Naive B cell (primary cell): ENCODE results near the gene EGFLAM. TPM values are rescaled to one million over a fixed set of nuclear protein-coding genes. Genes with fewer than 3 reads are reported as not detected.
A peak's percentile ranks its signal among the peaks of the same experiment; 100 is the strongest.

Source experiments
- ATAC-seq, 2 donors: fragments of 150-1000 bp; cut with Tn5 transposase; 2 replicates each; pipeline ENCODE4 v1.10.0; 2021; ENCODE audit warnings: low read depth in 2 of 2, mild to moderate bottlenecking in 2 of 2, moderate library complexity in 2 of 2
- DNase-seq: peaks from one replicate; pipeline ENCODE4 v3.0.0; 2022
- H3K27ac Mint-ChIP-seq, 6 donors: one replicate each; pipeline ENCODE4 v1.8.0; 2020 to 2022; ENCODE audit warnings: mild to moderate bottlenecking in 6 of 6, mixed read lengths in 6 of 6, moderate library complexity in 5 of 6, inconsistent platforms in 2 of 6
- H3K27me3 Mint-ChIP-seq, 3 donors: one replicate each; pipeline ENCODE4 v1.8.0; 2021 to 2022; ENCODE audit warnings: mixed read lengths in 3 of 3, mild to moderate bottlenecking in 1 of 3
- H3K36me3 Mint-ChIP-seq, 2 donors: one replicate each; pipeline ENCODE4 v1.8.0; 2020 to 2022; ENCODE audit warnings: mixed read lengths in 2 of 2, inconsistent platforms in 1 of 2, mild to moderate bottlenecking in 1 of 2
- H3K4me1 Mint-ChIP-seq, 3 donors: one replicate each; pipeline ENCODE4 v1.8.0; 2020 to 2022; ENCODE audit warnings: mixed read lengths in 3 of 3, inconsistent platforms in 1 of 3, mild to moderate bottlenecking in 1 of 3, moderate library complexity in 1 of 3
- H3K4me3 Mint-ChIP-seq, 8 donors: one replicate each; pipeline ENCODE4 v1.8.0; 2020 to 2022; ENCODE audit warnings: mild to moderate bottlenecking in 8 of 8, mixed read lengths in 8 of 8, moderate library complexity in 8 of 8, inconsistent platforms in 2 of 8
- H3K9me3 Mint-ChIP-seq, 7 donors: one replicate each; pipeline ENCODE4 v1.8.0; 2020 to 2022; ENCODE audit warnings: mixed read lengths in 7 of 7, mild to moderate bottlenecking in 5 of 7, inconsistent platforms in 2 of 7, moderate library complexity in 1 of 7
- polyA plus RNA-seq, 6 donors: library from polyadenylated mRNA; unstranded; fragments of 300-500 nt; fragmentation: Illumina TruSeq; gene quantifications; one replicate each; pipeline ENCODE4 v1.2.3, GENCODE V29; 2021; ENCODE audit warnings: low read depth in 6 of 6

EGFLAM gene
- polyA plus RNA-seq, 6 donors from 2014 or later, result not detected

GRCh38 chr5:38376404-38376803 is 118.0 kb downstream of the EGFLAM start:
- peaks cover 31 to 48% (median 32%) of the 10 kb centered on the region in 3 donors for H3K27me3 Mint-ChIP-seq
- no peak overlapping the region for H3K27ac Mint-ChIP-seq
- H3K4me3 Mint-ChIP-seq, result no peak overlapping the region
- H3K36me3 Mint-ChIP-seq, result no peaks in the 10 kb centered on the region
- peaks cover 0 to 4% (median 0%) of the 10 kb centered on the region in 7 donors for H3K9me3 Mint-ChIP-seq
- H3K4me1 Mint-ChIP-seq, result no peaks in the 10 kb centered on the region
- no peak for ATAC-seq
- DNase-seq, result no peak

- H3K36me3 Mint-ChIP-seq, result no peaks in the 10 kb centered on the region
- H3K27me3 Mint-ChIP-seq, result peaks cover 33 to 59% (median 35%) of the 10 kb centered on the region in 3 donors
- peaks cover 0 to 4% (median 0%) of the 10 kb centered on the region in 7 donors for H3K9me3 Mint-ChIP-seq
- H3K27ac Mint-ChIP-seq, result no peak overlapping the region
- H3K4me1 Mint-ChIP-seq, result no peaks in the 10 kb centered on the region
- DNase-seq (no peak), ATAC-seq (no peak)
- no peak overlapping the region for H3K4me3 Mint-ChIP-seq
Observed at GRCh38 chr5:38378579-38378978, 120.2 kb downstream of the EGFLAM start.

GRCh38 chr5:38379350-38379937 is 121.1 kb downstream of the EGFLAM start:
- Mint-ChIP-seq H3K4me1 (no peaks in the 10 kb centered on the region), H3K9me3 (peaks cover 0 to 4% (median 0%) of the 10 kb centered on the region in 7 donors), H3K27ac (no peak overlapping the region), H3K4me3 (no peak overlapping the region), H3K36me3 (no peaks in the 10 kb centered on the region), H3K27me3 (peaks cover 35 to 59% (median 38%) of the 10 kb centered on the region in 3 donors)
- no peak for DNase-seq
- no peak for ATAC-seq

- peaks cover 35 to 50% (median 38%) of the 10 kb centered on the region in 3 donors for H3K27me3 Mint-ChIP-seq
- no peaks in the 10 kb centered on the region for H3K9me3 Mint-ChIP-seq
- H3K4me1 Mint-ChIP-seq, result no peaks in the 10 kb centered on the region
- no peak overlapping the region for H3K27ac Mint-ChIP-seq
- H3K4me3 Mint-ChIP-seq, result no peak overlapping the region
- DNase-seq, result no peak
- H3K36me3 Mint-ChIP-seq, result no peaks in the 10 kb centered on the region
- no peak for ATAC-seq
Observed at GRCh38 chr5:38380537-38380936, 122.2 kb downstream of the EGFLAM start.

GRCh38 chr5:38381361-38381760 is 123.0 kb downstream of the EGFLAM start:
- Mint-ChIP-seq H3K4me3 (no peak overlapping the region), H3K27ac (no peak overlapping the region), H3K9me3 (no peaks in the 10 kb centered on the region), H3K27me3 (peaks cover 35 to 48% (median 42%) of the 10 kb centered on the region in 3 donors), H3K36me3 (no peaks in the 10 kb centered on the region), H3K4me1 (no peaks in the 10 kb centered on the region)
- ATAC-seq (no peak), DNase-seq (no peak)

- no peaks in the 10 kb centered on the region for H3K9me3 Mint-ChIP-seq
- DNase-seq, result peak; percentile 2
- H3K4me1 Mint-ChIP-seq, result no peaks in the 10 kb centered on the region
- no peak for ATAC-seq
- H3K27ac Mint-ChIP-seq, result no peak overlapping the region
- H3K4me3 Mint-ChIP-seq, result no peak overlapping the region
- H3K27me3 Mint-ChIP-seq, result peaks cover 34 to 49% (median 41%) of the 10 kb centered on the region in 3 donors
- no peaks in the 10 kb centered on the region for H3K36me3 Mint-ChIP-seq
Observed at GRCh38 chr5:38382898-38383297, 124.5 kb downstream of the EGFLAM start.

GRCh38 chr5:38383701-38384100 is 125.3 kb downstream of the EGFLAM start:
- Mint-ChIP-seq H3K4me1 (no peaks in the 10 kb centered on the region), H3K27me3 (peaks cover 26 to 43% (median 34%) of the 10 kb centered on the region in 3 donors), H3K27ac (no peak overlapping the region), H3K9me3 (no peaks in the 10 kb centered on the region), H3K36me3 (no peaks in the 10 kb centered on the region), H3K4me3 (no peak overlapping the region)
- no peak for DNase-seq
- ATAC-seq, result no peak

GRCh38 chr5:38384396-38384795 is 126.0 kb downstream of the EGFLAM start:
- no peak overlapping the region for H3K4me3 Mint-ChIP-seq
- ATAC-seq (no peak), DNase-seq (no peak)
- no peaks in the 10 kb centered on the region for H3K36me3 Mint-ChIP-seq
- peaks cover 19 to 37% (median 27%) of the 10 kb centered on the region in 3 donors for H3K27me3 Mint-ChIP-seq
- no peaks in the 10 kb centered on the region for H3K9me3 Mint-ChIP-seq
- H3K27ac Mint-ChIP-seq, result no peak overlapping the region
- H3K4me1 Mint-ChIP-seq, result no peaks in the 10 kb centered on the region

GRCh38 chr5:38387161-38387560 is 128.8 kb downstream of the EGFLAM start:
- ATAC-seq (no peak), DNase-seq (no peak)
- H3K9me3 Mint-ChIP-seq, result peaks cover 0 to 4% (median 0%) of the 10 kb centered on the region in 7 donors
- H3K27ac Mint-ChIP-seq, result no peak overlapping the region
- H3K27me3 Mint-ChIP-seq, result peaks cover 0 to 25% (median 17%) of the 10 kb centered on the region in 3 donors
- H3K36me3 Mint-ChIP-seq, result no peaks in the 10 kb centered on the region
- H3K4me3 Mint-ChIP-seq, result no peak overlapping the region
- no peaks in the 10 kb centered on the region for H3K4me1 Mint-ChIP-seq

- H3K9me3 Mint-ChIP-seq, result peaks cover 0 to 8% (median 2%) of the 10 kb centered on the region in 7 donors
- peaks cover 5 to 20% (median 12%) of the 10 kb centered on the region in 3 donors for H3K27me3 Mint-ChIP-seq
- ATAC-seq, result no peak
- no peaks in the 10 kb centered on the region for H3K4me1 Mint-ChIP-seq
- H3K4me3 Mint-ChIP-seq, result no peak overlapping the region
- no peak for DNase-seq
- H3K27ac Mint-ChIP-seq, result peak overlapping the region in 1 of 6 donors; percentile 68
- no peaks in the 10 kb centered on the region for H3K36me3 Mint-ChIP-seq
Observed at GRCh38 chr5:38393636-38394035, 135.3 kb downstream of the EGFLAM start.

GRCh38 chr5:38396766-38397165 is 138.4 kb downstream of the EGFLAM start:
- no peak overlapping the region for H3K4me3 Mint-ChIP-seq
- no peaks in the 10 kb centered on the region for H3K4me1 Mint-ChIP-seq
- H3K36me3 Mint-ChIP-seq, result no peaks in the 10 kb centered on the region
- no peak for DNase-seq
- peaks cover 0 to 8% (median 3%) of the 10 kb centered on the region in 7 donors for H3K9me3 Mint-ChIP-seq
- peaks cover 22 to 39% (median 25%) of the 10 kb centered on the region in 3 donors for H3K27me3 Mint-ChIP-seq
- no peak overlapping the region for H3K27ac Mint-ChIP-seq
- no peak for ATAC-seq

- H3K4me3 Mint-ChIP-seq, result peak overlapping the region in 1 of 8 donors; percentile 12
- no peaks in the 10 kb centered on the region for H3K4me1 Mint-ChIP-seq
- ATAC-seq, result no peak
Observed at GRCh38 chr5:38400365-38400764, 142.0 kb downstream of the EGFLAM start.

GRCh38 chr5:38401145-38401544 is 142.8 kb downstream of the EGFLAM start:
- Mint-ChIP-seq H3K36me3 (no peaks in the 10 kb centered on the region), H3K4me3 (no peak overlapping the region), H3K9me3 (peaks cover 0 to 3% (median 0%) of the 10 kb centered on the region in 7 donors), H3K4me1 (no peaks in the 10 kb centered on the region), H3K27me3 (peaks cover 22 to 48% (median 47%) of the 10 kb centered on the region in 3 donors), H3K27ac (no peak overlapping the region)
- ATAC-seq (no peak), DNase-seq (no peak)

More at GRCh38 chr5:38400365-38400764, 142.0 kb downstream of the EGFLAM start:
- no peaks in the 10 kb centered on the region for H3K36me3 Mint-ChIP-seq
- peaks cover 24 to 56% (median 43%) of the 10 kb centered on the region in 3 donors for H3K27me3 Mint-ChIP-seq
- H3K27ac Mint-ChIP-seq, result no peak overlapping the region
- DNase-seq, result no peak
- peaks cover 0 to 3% (median 0%) of the 10 kb centered on the region in 7 donors for H3K9me3 Mint-ChIP-seq

- Mint-ChIP-seq H3K27ac (no peak overlapping the region), H3K27me3 (peaks cover 31 to 54% (median 45%) of the 10 kb centered on the region in 3 donors), H3K4me3 (no peak overlapping the region), H3K36me3 (no peaks in the 10 kb centered on the region), H3K4me1 (no peaks in the 10 kb centered on the region), H3K9me3 (peaks cover 0 to 3% (median 0%) of the 10 kb centered on the region in 7 donors)
- no peak for DNase-seq
- ATAC-seq, result no peak
Observed at GRCh38 chr5:38403406-38403805, 145.0 kb downstream of the EGFLAM start.
